ENCODE data around the gene MAPK14. TPM values are rescaled to one million over a fixed set of nuclear protein-coding genes. Genes with fewer than 3 reads are reported as not detected.

Gene MAPK14
- total and polyA plus RNA-seq, 10 of the 15 experiments (the other 5 are each of a cell fraction or from before 2014, with no cell fraction given): 12.5 to 59.5 (median 43.0) TPM

DNA sequence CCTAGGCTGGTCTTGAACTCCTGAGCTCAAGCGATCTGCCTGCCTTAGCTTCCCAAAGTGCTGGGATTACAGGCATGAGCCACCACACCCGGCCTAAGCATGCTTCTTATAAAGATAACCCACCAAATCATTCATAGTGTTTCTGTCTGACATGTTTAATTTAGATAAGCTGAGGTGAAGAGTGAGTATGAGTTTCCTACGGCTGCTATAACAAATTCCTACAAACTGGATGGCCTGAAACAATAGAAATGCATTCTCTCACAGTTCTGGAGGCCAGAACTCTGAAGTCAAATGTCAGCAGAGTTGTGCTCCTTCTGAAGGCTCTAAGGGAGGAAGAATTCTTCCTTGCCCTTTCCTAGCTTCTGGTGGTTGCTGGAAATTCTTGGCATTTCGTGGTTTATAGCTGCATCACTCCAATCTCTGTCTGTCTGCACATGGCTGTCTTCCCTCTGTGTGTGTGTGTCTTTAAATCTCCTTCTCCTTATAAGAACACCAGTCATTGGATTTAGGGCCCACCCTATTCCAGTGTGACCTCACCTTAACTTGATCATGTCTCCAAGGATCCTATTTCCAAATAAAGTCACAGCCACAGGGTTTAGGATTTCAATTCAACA, 132.6 kb downstream of the MAPK14 start (continued):
- TF ChIP-seq ZBTB40 (IDR thresholded peaks at IDR 0.05; ENCODE audit: borderline replicate concordance) (no peak), TAF1 (IDR thresholded peaks at IDR 0.05; ENCODE audit: borderline replicate concordance, low read depth, low read length) (no peak), USF1 (IDR thresholded peaks at IDR 0.05; ENCODE audit: borderline replicate concordance, extremely low read length, insufficient read depth, low read depth, low read length) (no peak)

Other genes starting within 250 kb of the MAPK14 start
Only the 7 nearest of the 8 such genes appear.
- gene CLPS, start 230.5 kb upstream of the MAPK14 start, total RNA-seq (2014; rRNA removed): not detected in 2 replicates
- not detected in 2 replicates for gene CLPS, start 230.5 kb upstream of the MAPK14 start, total RNA-seq (2014; rRNA removed; fragmentation: Illumina TruSeq; extraction: Trizol)
- 3.5 and 4.7 TPM in 2 replicates for gene CLPS, start 230.5 kb upstream of the MAPK14 start, total RNA-seq (2021)
- gene CLPS, start 230.5 kb upstream of the MAPK14 start, polyA plus RNA-seq (2011; rRNA removed): not detected in 2 replicates
- not detected in 2 replicates for gene CLPS, start 230.5 kb upstream of the MAPK14 start, polyA plus RNA-seq (2014; fragmentation: Illumina TruSeq; extraction: Trizol)
- not detected for gene CLPS, start 230.5 kb upstream of the MAPK14 start, polyA plus RNA-seq (2014; fragmentation: Nextera tagmentation; extraction: Ambion mirVana)
- not detected in 2 replicates for gene CLPS, start 230.5 kb upstream of the MAPK14 start, polyA plus RNA-seq (2014; rRNA removed)
- not detected for gene CLPS, start 230.5 kb upstream of the MAPK14 start, polyA plus RNA-seq (2016; fragmentation: Nextera tagmentation; extraction: Ambion mirVana)
- 0.11 TPM in 1 of 2 replicates, not detected in the other for gene LHFPL5, start 222.5 kb upstream of the MAPK14 start, total RNA-seq (2014; rRNA removed)
- not detected in 2 replicates for gene LHFPL5, start 222.5 kb upstream of the MAPK14 start, total RNA-seq (2014; rRNA removed; fragmentation: Illumina TruSeq; extraction: Trizol)
- gene LHFPL5, start 222.5 kb upstream of the MAPK14 start, total RNA-seq (2021): not detected in 2 replicates
- not detected in 2 replicates for gene LHFPL5, start 222.5 kb upstream of the MAPK14 start, polyA plus RNA-seq (2011; rRNA removed)
- not detected in 2 replicates for gene LHFPL5, start 222.5 kb upstream of the MAPK14 start, polyA plus RNA-seq (2014; fragmentation: Illumina TruSeq; extraction: Trizol)
- not detected for gene LHFPL5, start 222.5 kb upstream of the MAPK14 start, polyA plus RNA-seq (2014; fragmentation: Nextera tagmentation; extraction: Ambion mirVana)
- gene LHFPL5, start 222.5 kb upstream of the MAPK14 start, polyA plus RNA-seq (2014; rRNA removed): not detected in 2 replicates
- not detected for gene LHFPL5, start 222.5 kb upstream of the MAPK14 start, polyA plus RNA-seq (2016; fragmentation: Nextera tagmentation; extraction: Ambion mirVana)
- gene SRPK1, start 106.7 kb upstream of the MAPK14 start, total RNA-seq (2014; rRNA removed): 71.5 and 93.1 TPM in 2 replicates
- gene SRPK1, start 106.7 kb upstream of the MAPK14 start, total RNA-seq (2014; rRNA removed; fragmentation: Illumina TruSeq; extraction: Trizol): 107 TPM in 2 replicates
- 81.4 and 82.7 TPM in 2 replicates for gene SRPK1, start 106.7 kb upstream of the MAPK14 start, total RNA-seq (2021)
- gene SRPK1, start 106.7 kb upstream of the MAPK14 start, polyA plus RNA-seq (2011; rRNA removed): 67.6 and 103 TPM in 2 replicates
- gene SRPK1, start 106.7 kb upstream of the MAPK14 start, polyA plus RNA-seq (2014; fragmentation: Illumina TruSeq; extraction: Trizol): 88.9 and 125 TPM in 2 replicates
- gene SRPK1, start 106.7 kb upstream of the MAPK14 start, polyA plus RNA-seq (2014; fragmentation: Nextera tagmentation; extraction: Ambion mirVana): 10 to 100 TPM; 47.4 to 90.4 TPM
- 62.0 and 68.2 TPM in 2 replicates for gene SRPK1, start 106.7 kb upstream of the MAPK14 start, polyA plus RNA-seq (2014; rRNA removed)
- gene SRPK1, start 106.7 kb upstream of the MAPK14 start, polyA plus RNA-seq (2016; fragmentation: Nextera tagmentation; extraction: Ambion mirVana): 100 to 1,000 TPM in 1 of 2 experiments, 10 to 100 TPM in 1; 96.8 to 112 TPM
- 0.44 and 0.85 TPM in 2 replicates for gene SLC26A8, start 3.2 kb upstream of the MAPK14 start, total RNA-seq (2014; rRNA removed)
- 0.05 and 0.09 TPM in 2 replicates for gene SLC26A8, start 3.2 kb upstream of the MAPK14 start, total RNA-seq (2014; rRNA removed; fragmentation: Illumina TruSeq; extraction: Trizol)
- 0.35 TPM in 1 of 2 replicates, not detected in the other for gene SLC26A8, start 3.2 kb upstream of the MAPK14 start, total RNA-seq (2021)
- gene SLC26A8, start 3.2 kb upstream of the MAPK14 start, polyA plus RNA-seq (2011; rRNA removed): not detected in 2 replicates
- gene SLC26A8, start 3.2 kb upstream of the MAPK14 start, polyA plus RNA-seq (2014; fragmentation: Illumina TruSeq; extraction: Trizol): 0.32 and 1.1 TPM in 2 replicates
- under 1 TPM; 0.14 to 0.18 TPM for gene SLC26A8, start 3.2 kb upstream of the MAPK14 start, polyA plus RNA-seq (2014; fragmentation: Nextera tagmentation; extraction: Ambion mirVana)
- 0.22 and 0.26 TPM in 2 replicates for gene SLC26A8, start 3.2 kb upstream of the MAPK14 start, polyA plus RNA-seq (2014; rRNA removed)
- gene SLC26A8, start 3.2 kb upstream of the MAPK14 start, polyA plus RNA-seq (2016; fragmentation: Nextera tagmentation; extraction: Ambion mirVana): under 1 TPM; 0.28 to 0.95 TPM
- gene MAPK13, start 102.7 kb downstream of the MAPK14 start, total RNA-seq (2014; rRNA removed): 38.9 and 40.2 TPM in 2 replicates
- 18.4 and 19.5 TPM in 2 replicates for gene MAPK13, start 102.7 kb downstream of the MAPK14 start, total RNA-seq (2014; rRNA removed; fragmentation: Illumina TruSeq; extraction: Trizol)
- 48.0 and 52.5 TPM in 2 replicates for gene MAPK13, start 102.7 kb downstream of the MAPK14 start, total RNA-seq (2021)
- 7.5 and 8.5 TPM in 2 replicates for gene MAPK13, start 102.7 kb downstream of the MAPK14 start, polyA plus RNA-seq (2011; rRNA removed)
- 17.2 and 34.9 TPM in 2 replicates for gene MAPK13, start 102.7 kb downstream of the MAPK14 start, polyA plus RNA-seq (2014; fragmentation: Illumina TruSeq; extraction: Trizol)
- gene MAPK13, start 102.7 kb downstream of the MAPK14 start, polyA plus RNA-seq (2014; fragmentation: Nextera tagmentation; extraction: Ambion mirVana): 1 to 10 TPM; 1.8 to 3.2 TPM
- gene MAPK13, start 102.7 kb downstream of the MAPK14 start, polyA plus RNA-seq (2014; rRNA removed): 46.3 and 48.8 TPM in 2 replicates
- gene MAPK13, start 102.7 kb downstream of the MAPK14 start, polyA plus RNA-seq (2016; fragmentation: Nextera tagmentation; extraction: Ambion mirVana): 10 to 100 TPM; 46.6 TPM
- gene BRPF3, start 168.9 kb downstream of the MAPK14 start, total RNA-seq (2014; rRNA removed): 6.4 and 6.7 TPM in 2 replicates
- 6.3 and 7.2 TPM in 2 replicates for gene BRPF3, start 168.9 kb downstream of the MAPK14 start, total RNA-seq (2014; rRNA removed; fragmentation: Illumina TruSeq; extraction: Trizol)
- 12.8 and 14.3 TPM in 2 replicates for gene BRPF3, start 168.9 kb downstream of the MAPK14 start, total RNA-seq (2021)
- 5.1 and 6.7 TPM in 2 replicates for gene BRPF3, start 168.9 kb downstream of the MAPK14 start, polyA plus RNA-seq (2011; rRNA removed)
- gene BRPF3, start 168.9 kb downstream of the MAPK14 start, polyA plus RNA-seq (2014; fragmentation: Illumina TruSeq; extraction: Trizol): 11.0 and 16.1 TPM in 2 replicates
- gene BRPF3, start 168.9 kb downstream of the MAPK14 start, polyA plus RNA-seq (2014; fragmentation: Nextera tagmentation; extraction: Ambion mirVana): 1 to 10 TPM; 2.3 to 2.8 TPM
- 10.5 and 14.8 TPM in 2 replicates for gene BRPF3, start 168.9 kb downstream of the MAPK14 start, polyA plus RNA-seq (2014; rRNA removed)
- 1 to 10 TPM; 3.9 to 6.0 TPM for gene BRPF3, start 168.9 kb downstream of the MAPK14 start, polyA plus RNA-seq (2016; fragmentation: Nextera tagmentation; extraction: Ambion mirVana)
- gene PNPLA1, start 242.3 kb downstream of the MAPK14 start, total RNA-seq (2014; rRNA removed): not detected in 2 replicates
- not detected in 2 replicates for gene PNPLA1, start 242.3 kb downstream of the MAPK14 start, total RNA-seq (2014; rRNA removed; fragmentation: Illumina TruSeq; extraction: Trizol)
- not detected in 2 replicates for gene PNPLA1, start 242.3 kb downstream of the MAPK14 start, total RNA-seq (2021)
- not detected in 2 replicates for gene PNPLA1, start 242.3 kb downstream of the MAPK14 start, polyA plus RNA-seq (2011; rRNA removed)
- 0.04 TPM in 1 of 2 replicates, not detected in the other for gene PNPLA1, start 242.3 kb downstream of the MAPK14 start, polyA plus RNA-seq (2014; fragmentation: Illumina TruSeq; extraction: Trizol)
- not detected for gene PNPLA1, start 242.3 kb downstream of the MAPK14 start, polyA plus RNA-seq (2014; fragmentation: Nextera tagmentation; extraction: Ambion mirVana)
- not detected in 2 replicates for gene PNPLA1, start 242.3 kb downstream of the MAPK14 start, polyA plus RNA-seq (2014; rRNA removed)
- gene PNPLA1, start 242.3 kb downstream of the MAPK14 start, polyA plus RNA-seq (2016; fragmentation: Nextera tagmentation; extraction: Ambion mirVana): not detected